ENCODE data around the gene IRF8.

- TF ChIP-seq, protein P1, sequence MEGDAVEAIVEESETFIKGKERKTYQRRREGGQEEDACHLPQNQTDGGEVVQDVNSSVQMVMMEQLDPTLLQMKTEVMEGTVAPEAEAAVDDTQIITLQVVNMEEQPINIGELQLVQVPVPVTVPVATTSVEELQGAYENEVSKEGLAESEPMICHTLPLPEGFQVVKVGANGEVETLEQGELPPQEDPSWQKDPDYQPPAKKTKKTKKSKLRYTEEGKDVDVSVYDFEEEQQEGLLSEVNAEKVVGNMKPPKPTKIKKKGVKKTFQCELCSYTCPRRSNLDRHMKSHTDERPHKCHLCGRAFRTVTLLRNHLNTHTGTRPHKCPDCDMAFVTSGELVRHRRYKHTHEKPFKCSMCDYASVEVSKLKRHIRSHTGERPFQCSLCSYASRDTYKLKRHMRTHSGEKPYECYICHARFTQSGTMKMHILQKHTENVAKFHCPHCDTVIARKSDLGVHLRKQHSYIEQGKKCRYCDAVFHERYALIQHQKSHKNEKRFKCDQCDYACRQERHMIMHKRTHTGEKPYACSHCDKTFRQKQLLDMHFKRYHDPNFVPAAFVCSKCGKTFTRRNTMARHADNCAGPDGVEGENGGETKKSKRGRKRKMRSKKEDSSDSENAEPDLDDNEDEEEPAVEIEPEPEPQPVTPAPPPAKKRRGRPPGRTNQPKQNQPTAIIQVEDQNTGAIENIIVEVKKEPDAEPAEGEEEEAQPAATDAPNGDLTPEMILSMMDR (IDR thresholded peaks at IDR 0.05): no peak
- TF ChIP-seq POLR2A (IDR thresholded peaks at IDR 0.05) (no peak), POLR2AphosphoS5 (IDR thresholded peaks at IDR 0.05) (no peak)
These were observed 18.1 kb downstream of the IRF8 start for GRCh38 chr16:85917012-85917411.
